B cell (primary cell): ENCODE data around the gene GLIS1.

Experiments used
- EZH2 ChIP-seq: IDR thresholded peaks from 2 replicates; pipeline ENCODE4 v1.6.1; 2012; ENCODE audit warnings: borderline replicate concordance, low read depth, mild to moderate bottlenecking, moderate library complexity, low read length; ENCODE audit not compliant: insufficient read depth, poor library complexity, severe bottlenecking
- TF ChIP-seq, protein P1 (sequence below): fragments of 200-600 bp; IDR thresholded peaks from one replicate; pipeline ENCODE4 v1.8.0; 2022; ENCODE audit warnings: antibody characterized with exemption, mild to moderate bottlenecking

DNA sequence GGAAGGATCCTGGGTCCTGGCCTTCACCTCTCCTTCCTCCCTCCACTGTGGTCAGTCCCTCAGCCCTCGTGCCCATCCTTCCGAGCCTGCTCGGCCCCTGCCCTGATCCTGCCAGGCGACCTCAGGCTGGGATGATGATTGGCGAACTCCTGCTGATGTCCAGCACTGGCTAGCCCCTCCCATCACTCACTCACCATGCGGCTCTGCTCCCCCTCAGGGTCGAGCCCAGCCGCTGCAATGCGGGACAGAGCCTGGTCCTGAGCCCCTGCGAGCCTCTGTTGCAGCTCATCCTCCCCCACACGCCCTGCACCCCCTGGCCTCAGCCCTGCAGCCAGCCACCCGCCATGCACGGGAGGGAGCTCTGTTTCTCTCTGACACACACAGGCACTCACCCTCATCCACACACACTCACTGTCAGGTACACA, 179.6 kb downstream of the GLIS1 start:
- TF ChIP-seq, protein P1, sequence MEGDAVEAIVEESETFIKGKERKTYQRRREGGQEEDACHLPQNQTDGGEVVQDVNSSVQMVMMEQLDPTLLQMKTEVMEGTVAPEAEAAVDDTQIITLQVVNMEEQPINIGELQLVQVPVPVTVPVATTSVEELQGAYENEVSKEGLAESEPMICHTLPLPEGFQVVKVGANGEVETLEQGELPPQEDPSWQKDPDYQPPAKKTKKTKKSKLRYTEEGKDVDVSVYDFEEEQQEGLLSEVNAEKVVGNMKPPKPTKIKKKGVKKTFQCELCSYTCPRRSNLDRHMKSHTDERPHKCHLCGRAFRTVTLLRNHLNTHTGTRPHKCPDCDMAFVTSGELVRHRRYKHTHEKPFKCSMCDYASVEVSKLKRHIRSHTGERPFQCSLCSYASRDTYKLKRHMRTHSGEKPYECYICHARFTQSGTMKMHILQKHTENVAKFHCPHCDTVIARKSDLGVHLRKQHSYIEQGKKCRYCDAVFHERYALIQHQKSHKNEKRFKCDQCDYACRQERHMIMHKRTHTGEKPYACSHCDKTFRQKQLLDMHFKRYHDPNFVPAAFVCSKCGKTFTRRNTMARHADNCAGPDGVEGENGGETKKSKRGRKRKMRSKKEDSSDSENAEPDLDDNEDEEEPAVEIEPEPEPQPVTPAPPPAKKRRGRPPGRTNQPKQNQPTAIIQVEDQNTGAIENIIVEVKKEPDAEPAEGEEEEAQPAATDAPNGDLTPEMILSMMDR: no peak
- no peak for TF ChIP-seq EZH2
